Cardiac muscle cell (in vitro differentiated cells and primary cell): ENCODE results near the gene ARMH3. TPM values are rescaled to one million over a fixed set of nuclear protein-coding genes. Genes with fewer than 3 reads are reported as not detected.
A peak's percentile ranks its signal among the peaks of the same experiment; 100 is the strongest.

Experiments used
- DNase-seq, 2 donors: peaks; one replicate each; pipeline versions ENCODE4 v3.0.0 to v3.0.0-alpha.2; 2010 to 2017; ENCODE audit warnings: low read depth in 1 of 2, low spot score in 1 of 2
- H3K27ac ChIP-seq: fragments of 200-600 bp; sonication (generic); 2 replicates; pipeline ENCODE4 v1.5.1; 2016
- H3K27me3 ChIP-seq: fragments of 200-600 bp; sonication (generic); 2 replicates; pipeline ENCODE4 v1.6.0; 2016; ENCODE audit warnings: control low read depth
- H3K36me3 ChIP-seq: fragments of 200-600 bp; sonication (generic); 2 replicates; pipeline ENCODE4 v1.5.1; 2016; ENCODE audit warnings: control low read depth
- H3K4me1 ChIP-seq: fragments of 200-600 bp; sonication (generic); 2 replicates; pipeline ENCODE4 v1.8.1; 2017; ENCODE audit warnings: low read depth, mild to moderate bottlenecking, mixed run types
- H3K4me3 ChIP-seq: fragments of 200-600 bp; sonication (generic); 2 replicates; pipeline ENCODE4 v1.5.1; 2016; ENCODE audit warnings: mild to moderate bottlenecking
- H3K9me3 ChIP-seq: fragments of 200-600 bp; sonication (generic); 2 replicates; pipeline ENCODE4 v1.5.1; 2017; ENCODE audit warnings: low read depth, mild to moderate bottlenecking, control low read depth
- polyA plus RNA-seq: library from polyadenylated mRNA; unstranded; fragments of >200 nt; fragmentation: Nextera tagmentation; extraction: Ambion mirVana; gene quantifications from 2 replicates; pipeline ENCODE4 v1.2.1, GENCODE V29; 2016
- total RNA-seq: library from RNA; depleted of rRNA; stranded (reverse); fragments of >200 nt; gene quantifications from 2 replicates; pipeline ENCODE4 v1.2.3, GENCODE V29; 2016
- TF ChIP-seq, protein P1 (sequence below): IDR thresholded peaks from 2 replicates; pipeline ENCODE4 v1.5.1; 2012; ENCODE audit warnings: low read depth, mild to moderate bottlenecking, low read length

The ARMH3 gene
- total and polyA plus RNA-seq, 2 experiments from 2014 or later = 5.0 to 17.2 TPM

DNA sequence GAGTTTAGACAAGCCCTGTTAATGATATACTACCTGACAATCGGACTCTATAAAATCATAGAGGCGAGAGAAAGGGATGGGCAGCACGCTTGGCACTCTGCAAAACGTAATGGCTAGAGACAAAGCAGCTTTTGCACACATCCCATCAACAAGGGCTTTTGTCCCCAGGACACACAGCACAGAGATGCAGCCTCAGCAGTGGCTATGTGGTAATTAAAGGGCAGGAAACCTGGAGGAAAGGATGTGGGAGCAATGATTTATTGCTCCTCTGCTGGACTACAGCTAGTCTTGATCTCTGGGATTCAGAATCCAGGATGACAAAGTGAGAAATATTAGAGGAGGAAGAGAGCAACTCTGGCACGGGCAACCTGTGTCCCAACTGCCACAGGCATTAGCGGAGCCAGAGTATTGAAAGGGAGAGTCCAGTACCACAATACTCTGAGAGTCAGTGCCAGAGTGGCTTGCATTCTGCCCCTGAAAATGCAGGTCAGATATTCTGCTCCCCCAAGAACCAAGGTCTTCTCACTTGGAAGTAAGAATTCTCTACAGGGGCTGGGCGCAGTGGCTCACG is 96.5 kb downstream of the ARMH3 start:
- no peak overlapping the region for H3K4me3 ChIP-seq
- H3K9me3 ChIP-seq = no peaks in the 10 kb centered on the region
- no peaks in the 10 kb centered on the region for H3K36me3 ChIP-seq
- no peak for DNase-seq
- H3K27ac ChIP-seq = peak overlapping the region; percentile 70
- TF ChIP-seq, protein P1, sequence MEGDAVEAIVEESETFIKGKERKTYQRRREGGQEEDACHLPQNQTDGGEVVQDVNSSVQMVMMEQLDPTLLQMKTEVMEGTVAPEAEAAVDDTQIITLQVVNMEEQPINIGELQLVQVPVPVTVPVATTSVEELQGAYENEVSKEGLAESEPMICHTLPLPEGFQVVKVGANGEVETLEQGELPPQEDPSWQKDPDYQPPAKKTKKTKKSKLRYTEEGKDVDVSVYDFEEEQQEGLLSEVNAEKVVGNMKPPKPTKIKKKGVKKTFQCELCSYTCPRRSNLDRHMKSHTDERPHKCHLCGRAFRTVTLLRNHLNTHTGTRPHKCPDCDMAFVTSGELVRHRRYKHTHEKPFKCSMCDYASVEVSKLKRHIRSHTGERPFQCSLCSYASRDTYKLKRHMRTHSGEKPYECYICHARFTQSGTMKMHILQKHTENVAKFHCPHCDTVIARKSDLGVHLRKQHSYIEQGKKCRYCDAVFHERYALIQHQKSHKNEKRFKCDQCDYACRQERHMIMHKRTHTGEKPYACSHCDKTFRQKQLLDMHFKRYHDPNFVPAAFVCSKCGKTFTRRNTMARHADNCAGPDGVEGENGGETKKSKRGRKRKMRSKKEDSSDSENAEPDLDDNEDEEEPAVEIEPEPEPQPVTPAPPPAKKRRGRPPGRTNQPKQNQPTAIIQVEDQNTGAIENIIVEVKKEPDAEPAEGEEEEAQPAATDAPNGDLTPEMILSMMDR = no peak
- H3K27me3 ChIP-seq = no peaks in the 10 kb centered on the region
- peaks cover 35% of the 10 kb centered on the region for H3K4me1 ChIP-seq

DNA sequence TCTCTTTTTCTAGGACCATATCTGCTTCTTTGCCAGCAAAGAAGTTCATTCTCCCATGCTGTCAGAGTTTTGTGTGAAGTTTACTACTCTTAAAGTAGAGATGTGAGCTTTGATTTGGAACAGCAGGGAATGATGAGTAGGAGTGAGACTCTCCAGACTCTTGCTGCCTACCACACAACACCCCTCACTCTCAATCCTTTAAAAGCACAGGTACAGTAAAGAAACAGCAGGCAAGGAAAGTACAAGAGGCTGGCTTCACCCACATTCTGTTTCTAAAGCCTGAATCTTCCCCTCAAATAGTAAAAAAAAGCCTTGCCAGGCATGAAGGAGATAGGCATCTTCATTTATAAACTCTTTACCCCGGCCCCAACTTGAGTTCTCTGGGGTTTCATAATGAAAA is 97.3 kb downstream of the ARMH3 start:
- Histone ChIP-seq H3K27ac (peak overlapping the region; percentile 70), H3K36me3 (peaks cover under 1% of the 10 kb centered on the region), H3K4me3 (no peak overlapping the region), H3K4me1 (peaks cover 35% of the 10 kb centered on the region), H3K9me3 (no peaks in the 10 kb centered on the region), H3K27me3 (no peaks in the 10 kb centered on the region)
- DNase-seq = no peak
- TF ChIP-seq, protein P1 = no peak

DNA sequence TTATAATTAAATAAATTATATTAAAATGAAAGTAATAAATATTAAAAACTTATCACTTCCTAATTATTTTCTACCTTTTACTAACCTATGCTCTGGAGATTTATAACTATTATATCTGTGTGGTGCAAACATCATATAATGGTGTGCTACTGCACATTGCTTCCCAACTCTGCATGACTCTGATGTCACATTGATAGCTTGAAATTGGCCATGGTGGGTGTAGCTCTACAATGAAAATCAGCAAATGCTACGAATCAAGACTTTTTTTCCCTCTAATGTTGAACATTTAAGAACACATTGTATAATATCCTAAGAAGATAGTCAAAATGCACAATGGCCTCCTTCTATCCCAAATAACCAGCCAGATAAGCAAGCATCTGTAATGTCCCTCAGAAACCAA is 99.1 kb downstream of the ARMH3 start:
- DNase-seq = no peak
- Histone ChIP-seq H3K27me3 (no peaks in the 10 kb centered on the region), H3K36me3 (peaks cover 3% of the 10 kb centered on the region), H3K4me3 (no peak overlapping the region), H3K27ac (no peak overlapping the region), H3K9me3 (no peaks in the 10 kb centered on the region), H3K4me1 (peaks cover 32% of the 10 kb centered on the region)
- TF ChIP-seq, protein P1 = no peak

DNA sequence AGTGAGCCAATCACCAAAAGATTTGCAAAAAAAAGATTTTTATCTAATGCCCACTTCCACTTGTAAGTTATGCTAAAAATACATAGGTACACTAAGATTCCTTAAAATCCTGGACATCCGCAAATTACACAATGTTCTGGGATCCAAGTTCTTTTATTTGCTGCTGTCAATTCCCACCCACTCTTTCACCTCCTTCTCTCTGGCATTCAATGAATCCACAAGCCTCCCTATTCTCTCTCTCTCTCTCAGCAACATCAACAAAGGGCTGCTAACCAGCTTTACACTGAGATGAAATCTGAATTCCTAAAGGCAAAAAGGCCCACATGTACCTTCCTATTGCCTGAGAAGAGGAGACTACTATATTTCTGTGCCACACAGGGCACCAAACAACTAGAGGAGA is 99.9 kb downstream of the ARMH3 start:
- TF ChIP-seq, protein P1 = no peak

DNA sequence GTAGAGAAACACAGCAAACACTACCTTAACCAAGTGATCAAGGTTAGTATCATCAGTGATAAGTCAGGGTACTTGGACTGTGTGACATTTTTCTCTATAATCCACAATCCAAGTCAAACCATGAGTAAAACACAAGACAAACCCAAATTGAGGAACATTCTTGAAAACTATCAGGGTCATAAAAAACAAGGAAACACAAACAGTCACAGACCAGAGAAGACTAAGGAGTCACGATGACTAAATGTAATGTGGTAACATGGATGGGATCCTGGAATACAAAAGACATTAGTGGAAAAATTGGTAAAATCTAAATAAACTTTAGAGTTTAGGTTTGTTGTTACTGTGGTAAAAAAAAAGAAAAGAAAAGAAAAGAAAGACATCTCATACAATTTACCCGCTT is 103.8 kb downstream of the ARMH3 start:
- no peak for DNase-seq
- Histone ChIP-seq H3K27me3 (no peaks in the 10 kb centered on the region), H3K4me3 (no peak overlapping the region), H3K36me3 (peaks cover 3% of the 10 kb centered on the region), H3K27ac (no peak overlapping the region), H3K9me3 (no peaks in the 10 kb centered on the region), H3K4me1 (no peaks in the 10 kb centered on the region)
- TF ChIP-seq, protein P1 = no peak

More for the DNA sequence above, 99.9 kb downstream of the ARMH3 start:
- H3K9me3 ChIP-seq = no peaks in the 10 kb centered on the region
- H3K27ac ChIP-seq = no peak overlapping the region
- H3K4me1 ChIP-seq = peaks cover 25% of the 10 kb centered on the region
- DNase-seq = no peak
- no peaks in the 10 kb centered on the region for H3K27me3 ChIP-seq
- H3K36me3 ChIP-seq = peaks cover 3% of the 10 kb centered on the region
- H3K4me3 ChIP-seq = no peak overlapping the region
